ENCODE measurements around the gene PKDCC. TPM values are rescaled to one million over a fixed set of nuclear protein-coding genes. Genes with fewer than 3 reads are reported as not detected.
"Not testable (repeated sequence)": the region's sequence is repeated elsewhere in the genome, so short reads cannot be mapped to it uniquely, and the experiment has no call there.

Gene PKDCC
- total RNA-seq, 1 donor from 2014 or later, result 2.4 TPM

- no peak for DNase-seq (ENCODE audit: low read depth)
Observed at GRCh38 chr2:42030829-42031228, 17.0 kb upstream of the PKDCC start.

GRCh38 chr2:42031281-42032223 is 16.3 kb upstream of the PKDCC start:
- no peak for DNase-seq (ENCODE audit: low read depth)

GRCh38 chr2:42032224-42032620 is 15.6 kb upstream of the PKDCC start:
- no peak for DNase-seq (ENCODE audit: low read depth)

DNA sequence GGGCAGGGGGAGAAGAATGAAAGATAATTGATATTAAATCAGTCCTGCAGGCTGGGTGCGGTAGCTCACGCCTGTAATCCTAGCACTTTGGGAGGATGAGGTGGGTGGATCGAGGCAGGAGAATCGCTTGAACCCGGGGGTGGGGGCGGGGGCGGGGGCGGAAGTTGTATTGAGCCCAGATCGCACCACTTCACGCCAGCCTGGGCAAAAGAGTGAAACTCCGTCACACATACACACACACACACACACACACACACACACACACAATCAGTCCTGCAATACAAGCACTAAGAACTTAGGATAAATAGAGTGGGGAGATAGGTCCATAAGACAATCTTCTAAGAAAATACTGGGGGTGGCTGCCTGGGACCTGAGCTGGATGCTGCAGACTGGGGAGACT is 15.1 kb upstream of the PKDCC start:
- DNase-seq (ENCODE audit: low read depth), result no peak

DNA sequence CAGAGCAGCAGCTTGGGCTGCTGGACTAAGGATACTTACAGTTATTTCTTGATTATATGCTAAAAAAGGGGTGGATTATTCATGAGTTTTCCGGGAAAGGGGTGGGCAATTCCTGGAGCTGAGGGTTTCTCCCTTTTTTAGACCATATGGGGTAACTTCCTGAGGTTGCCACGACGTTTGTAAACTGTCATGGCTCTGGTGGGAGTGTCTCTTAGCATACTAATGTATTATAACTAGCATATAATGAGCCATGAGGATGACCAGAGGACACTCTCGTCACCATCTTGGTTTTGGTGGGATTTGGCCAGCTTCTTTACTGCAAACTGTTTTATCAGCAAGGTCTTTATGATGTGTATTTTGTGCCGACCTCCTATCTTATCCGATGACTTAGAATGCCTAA is 13.7 kb upstream of the PKDCC start:
- not testable (repeated sequence) for DNase-seq (ENCODE audit: low read depth)

GRCh38 chr2:42035241-42035640 is 12.6 kb upstream of the PKDCC start:
- DNase-seq (ENCODE audit: low read depth), result no peak

- DNase-seq (ENCODE audit: low read depth), result no peak
Observed at GRCh38 chr2:42036413-42036812, 11.4 kb upstream of the PKDCC start.

- no peak for DNase-seq (ENCODE audit: low read depth)
Observed at GRCh38 chr2:42036940-42037339, 10.9 kb upstream of the PKDCC start.

- no peak for DNase-seq (ENCODE audit: low read depth)
Observed at GRCh38 chr2:42040643-42041278, 7.1 kb upstream of the PKDCC start.

DNA sequence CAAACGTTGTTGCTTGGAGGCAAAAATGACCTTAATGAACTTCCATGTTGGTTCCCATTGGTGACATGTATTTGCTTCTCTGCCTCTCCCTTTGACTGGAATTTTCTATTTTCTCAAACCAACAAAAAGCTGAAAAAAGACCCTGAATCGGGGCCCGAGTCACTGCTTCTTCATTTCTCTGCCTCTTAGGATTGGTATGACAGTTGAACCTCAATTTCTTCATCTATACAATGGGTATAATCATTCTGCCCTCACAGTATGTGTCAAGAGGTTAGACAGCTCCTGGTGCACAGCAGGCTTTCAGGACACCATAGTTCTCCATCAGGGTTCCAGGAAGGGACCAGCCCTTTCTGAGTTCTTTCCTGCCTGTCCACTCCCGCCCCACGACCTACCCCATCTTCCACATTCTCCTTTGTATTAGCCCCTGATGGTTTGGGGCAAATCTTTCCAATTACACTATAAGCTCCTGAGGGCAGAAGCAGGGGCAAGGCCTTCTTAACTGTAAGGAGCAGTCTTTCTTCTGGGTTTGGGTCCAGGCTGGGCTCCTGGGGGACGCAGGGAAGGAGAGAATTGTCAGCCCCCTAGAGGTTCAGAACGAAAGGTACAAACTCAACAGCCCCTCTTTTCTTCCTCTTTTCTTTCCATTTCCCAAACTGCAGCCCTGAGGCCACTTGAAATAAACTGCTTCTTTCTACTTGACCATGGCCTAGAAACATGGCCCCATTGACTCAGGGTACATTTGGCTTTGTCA is 6.3 kb upstream of the PKDCC start:
- DNase-seq (ENCODE audit: low read depth), result no peak

GRCh38 chr2:42042631-42043355 is 5.0 kb upstream of the PKDCC start:
- DNase-seq (ENCODE audit: low read depth), result no peak

GRCh38 chr2:42043789-42044394 is 3.9 kb upstream of the PKDCC start:
- no peak for DNase-seq (ENCODE audit: low read depth)

- no peak for DNase-seq (ENCODE audit: low read depth)
Observed at GRCh38 chr2:42044939-42045338, 2.9 kb upstream of the PKDCC start.

DNA sequence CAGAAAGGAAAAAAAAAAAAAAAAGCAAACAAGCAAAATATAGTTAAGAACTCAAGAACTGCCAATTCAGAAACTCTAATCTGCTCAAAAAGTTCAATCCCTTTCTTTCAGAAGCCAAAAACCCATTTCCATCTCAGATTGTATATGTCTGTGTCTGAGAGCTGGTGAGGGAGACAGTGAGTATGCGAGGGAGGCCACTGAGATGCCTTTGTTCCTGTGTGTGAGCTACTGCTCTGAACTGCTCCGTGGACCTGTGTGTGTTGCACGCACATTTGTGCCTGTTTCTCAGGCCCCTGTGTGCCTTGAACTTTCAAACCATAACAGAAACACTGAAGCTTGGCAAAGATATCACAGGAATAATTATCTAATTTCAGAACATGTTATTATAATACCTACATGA is 2.5 kb upstream of the PKDCC start:
- DNase-seq (ENCODE audit: low read depth), result no peak

DNA sequence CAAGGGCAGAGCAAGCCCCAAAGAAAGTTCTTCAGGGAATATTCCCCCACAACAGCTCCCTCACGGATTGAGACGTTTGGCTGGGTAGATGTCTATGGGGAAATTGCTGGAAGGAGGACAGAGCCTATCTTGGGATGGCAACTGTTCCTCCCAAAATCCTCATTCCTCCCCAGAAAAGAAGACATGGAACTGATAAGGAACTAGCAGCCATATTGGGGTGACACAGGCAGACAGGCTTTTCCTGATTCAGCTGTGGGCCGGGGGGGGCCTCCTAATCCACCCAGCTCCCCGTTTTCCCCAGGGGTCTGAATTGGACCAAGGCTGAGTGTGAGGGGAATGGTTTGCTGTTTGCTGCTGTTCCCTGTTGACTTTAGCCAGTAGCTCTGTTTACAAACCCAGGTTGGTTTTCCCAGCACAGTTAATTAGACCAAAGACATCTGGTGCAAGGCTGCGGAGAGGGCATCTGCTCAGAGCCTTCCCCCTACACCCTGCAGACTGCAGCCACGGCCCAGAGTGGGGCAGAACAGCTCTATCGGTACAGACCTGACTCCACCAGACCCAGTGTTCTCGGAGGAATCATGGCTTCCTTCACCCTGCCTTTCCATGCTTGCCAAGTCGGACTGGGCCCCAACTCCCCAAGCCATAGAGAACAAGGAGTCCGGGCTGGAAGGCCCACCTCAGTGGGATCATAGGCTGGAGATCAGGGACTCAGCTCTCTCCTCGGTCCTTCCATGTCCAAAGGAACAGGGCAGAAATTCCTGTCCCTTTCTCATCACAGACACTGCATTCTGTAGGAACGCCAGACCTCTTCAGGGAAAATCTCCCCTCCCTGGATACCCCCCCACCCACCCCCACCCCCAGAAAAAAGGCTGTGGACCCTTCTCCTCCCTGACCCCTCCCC is 1.7 kb upstream of the PKDCC start:
- no peak for DNase-seq (ENCODE audit: low read depth)

GRCh38 chr2:42046819-42047487 is 868 bp upstream of the PKDCC start:
- no peak for DNase-seq (ENCODE audit: low read depth)

GRCh38 chr2:42048299-42049220 is 739 bp downstream of the PKDCC start:
- no peak for DNase-seq (ENCODE audit: low read depth)

GRCh38 chr2:42049221-42050009 is 1.6 kb downstream of the PKDCC start:
- peak; percentile 16 for DNase-seq (ENCODE audit: low read depth)

Measured in renal cortical epithelial cell (primary cell).